ENCODE results near the gene HTRA3.

HTRA3 gene

GRCh38 chr4:8285976-8286718, 16.6 kb downstream of the HTRA3 start:
- H3K4me2 ChIP-seq (ENCODE audit: low read depth, low read length, poor library complexity, severe bottlenecking) = no peak overlapping the region

DNA sequence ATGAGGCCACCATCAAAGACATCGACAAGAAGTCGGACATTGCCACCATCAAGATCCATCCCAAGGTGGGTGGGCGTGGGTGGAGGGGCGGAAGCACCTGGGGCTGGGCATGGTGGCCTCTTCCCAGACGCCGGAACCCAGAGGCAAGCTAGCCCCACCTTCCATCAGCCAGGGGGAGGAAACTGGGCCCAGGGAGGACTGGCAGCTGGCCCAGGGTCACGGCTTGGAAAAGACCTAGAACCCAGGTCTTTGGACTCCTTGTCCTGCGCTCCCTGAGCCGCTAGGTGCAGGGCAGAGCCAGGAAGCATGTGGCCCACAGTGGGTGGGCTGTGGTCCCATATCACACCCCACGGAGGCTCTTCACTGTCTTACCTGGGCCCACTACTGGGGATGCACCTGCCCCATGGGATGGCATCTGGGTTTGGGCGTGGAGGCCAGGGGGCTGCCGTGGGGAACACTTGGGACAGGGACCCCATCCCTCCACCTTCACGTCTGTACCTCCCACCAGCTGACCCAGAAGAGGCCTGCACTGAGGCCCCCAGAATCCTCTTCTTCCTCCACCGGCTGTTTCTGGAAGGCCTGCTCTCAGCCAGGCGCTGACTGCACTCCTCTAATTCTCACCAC, 17.3 kb downstream of the HTRA3 start:
- Histone ChIP-seq H2AFZ (ENCODE audit: low read depth, low read length, severe bottlenecking) (no peak overlapping the region), H3K4me2 (ENCODE audit: low read depth, low read length, poor library complexity, severe bottlenecking) (no peak overlapping the region), H4K20me1 (ENCODE audit: low read depth, low read length) (no peaks in the 10 kb centered on the region), H3K27me3 (ENCODE audit: low read length) (no peaks in the 10 kb centered on the region), H3F3A (ENCODE audit: insufficient read depth) (no peaks in the 10 kb centered on the region), H3K9me2 (replicated peaks; ENCODE audit: insufficient read depth, low read length) (no peaks in the 10 kb centered on the region), H3K4me3 (ENCODE audit: insufficient read depth, low read length, poor library complexity, severe bottlenecking) (no peak overlapping the region), H3K9me3 (ENCODE audit: insufficient read depth, low read length) (no peaks in the 10 kb centered on the region), H3K9ac (ENCODE audit: low read length) (no peak overlapping the region), H3K27ac (ENCODE audit: low read depth, low read length) (no peak overlapping the region), H3K79me2 (ENCODE audit: insufficient read depth, low read length) (no peaks in the 10 kb centered on the region), H3K36me3 (ENCODE audit: low read length) (no peaks in the 10 kb centered on the region)
- TF ChIP-seq EZH2phosphoT487 (conservative IDR thresholded peaks at IDR 0.05; ENCODE audit: low read length) (no peak), CTCF (IDR thresholded peaks at IDR 0.05; ENCODE audit: insufficient read depth, low read length, poor library complexity, severe bottlenecking) (no peak)

More at GRCh38 chr4:8285976-8286718, 16.6 kb downstream of the HTRA3 start:
- no peaks in the 10 kb centered on the region for H3K79me2 ChIP-seq (ENCODE audit: insufficient read depth, low read length)
- no peaks in the 10 kb centered on the region for H4K20me1 ChIP-seq (ENCODE audit: low read depth, low read length)
- no peaks in the 10 kb centered on the region for H3F3A ChIP-seq (ENCODE audit: insufficient read depth)
- TF ChIP-seq EZH2phosphoT487 (conservative IDR thresholded peaks at IDR 0.05; ENCODE audit: low read length) = no peak
- TF ChIP-seq CTCF (IDR thresholded peaks at IDR 0.05; ENCODE audit: insufficient read depth, low read length, poor library complexity, severe bottlenecking) = no peak
- no peaks in the 10 kb centered on the region for H3K9me3 ChIP-seq (ENCODE audit: insufficient read depth, low read length)
- H3K27me3 ChIP-seq (ENCODE audit: low read length) = no peaks in the 10 kb centered on the region
- no peaks in the 10 kb centered on the region for H3K9me2 ChIP-seq (replicated peaks; ENCODE audit: insufficient read depth, low read length)
- no peak overlapping the region for H3K27ac ChIP-seq (ENCODE audit: low read depth, low read length)
- no peaks in the 10 kb centered on the region for H3K36me3 ChIP-seq (ENCODE audit: low read length)
- H2AFZ ChIP-seq (ENCODE audit: low read depth, low read length, severe bottlenecking) = no peak overlapping the region
- H3K4me3 ChIP-seq (ENCODE audit: insufficient read depth, low read length, poor library complexity, severe bottlenecking) = no peak overlapping the region
- no peak overlapping the region for H3K9ac ChIP-seq (ENCODE audit: low read length)

- H3K4me2 ChIP-seq (ENCODE audit: low read depth, low read length, poor library complexity, severe bottlenecking) = no peak overlapping the region
- H4K20me1 ChIP-seq (ENCODE audit: low read depth, low read length) = no peaks in the 10 kb centered on the region
- no peaks in the 10 kb centered on the region for H3K9me2 ChIP-seq (replicated peaks; ENCODE audit: insufficient read depth, low read length)
- no peaks in the 10 kb centered on the region for H3K27me3 ChIP-seq (ENCODE audit: low read length)
- no peaks in the 10 kb centered on the region for H3K9me3 ChIP-seq (ENCODE audit: insufficient read depth, low read length)
- no peak overlapping the region for H2AFZ ChIP-seq (ENCODE audit: low read depth, low read length, severe bottlenecking)
- no peaks in the 10 kb centered on the region for H3F3A ChIP-seq (ENCODE audit: insufficient read depth)
- TF ChIP-seq EZH2phosphoT487 (conservative IDR thresholded peaks at IDR 0.05; ENCODE audit: low read length) (no peak), CTCF (IDR thresholded peaks at IDR 0.05; ENCODE audit: insufficient read depth, low read length, poor library complexity, severe bottlenecking) (no peak)
- H3K36me3 ChIP-seq (ENCODE audit: low read length) = no peaks in the 10 kb centered on the region
- H3K9ac ChIP-seq (ENCODE audit: low read length) = no peak overlapping the region
- no peaks in the 10 kb centered on the region for H3K79me2 ChIP-seq (ENCODE audit: insufficient read depth, low read length)
- H3K4me3 ChIP-seq (ENCODE audit: insufficient read depth, low read length, poor library complexity, severe bottlenecking) = no peak overlapping the region
- no peak overlapping the region for H3K27ac ChIP-seq (ENCODE audit: low read depth, low read length)
These were observed 18.1 kb downstream of the HTRA3 start for GRCh38 chr4:8287343-8288280.

All from SU-DHL-6 (cell line).